Mesothelial cell of epicardium (in vitro differentiated cells): Measurements from ENCODE around the gene XPO5. TPM values are rescaled to one million over a fixed set of nuclear protein-coding genes. Genes with fewer than 3 reads are reported as not detected.

ENCODE experiments used
- DNase-seq, 2 experiments: peaks; one replicate each; pipeline ENCODE4 v3.0.0; 2021; ENCODE audit warnings: low spot score in 2 of 2; ENCODE audit not compliant: unreplicated experiment in 2 of 2
- H3K27ac Mint-ChIP-seq: 2 replicates; pipeline ENCODE4 v1.8.0; 2021; ENCODE audit warnings: mixed read lengths
- H3K27me3 Mint-ChIP-seq: 2 replicates; pipeline ENCODE4 v1.8.0; 2021; ENCODE audit warnings: low read depth, mixed read lengths
- H3K36me3 Mint-ChIP-seq: 2 replicates; pipeline ENCODE4 v1.8.0; 2021; ENCODE audit warnings: mixed read lengths
- H3K4me1 Mint-ChIP-seq: 2 replicates; pipeline ENCODE4 v1.8.0; 2021; ENCODE audit warnings: mixed read lengths
- H3K4me3 Mint-ChIP-seq: 2 replicates; pipeline ENCODE4 v1.8.0; 2021; ENCODE audit warnings: mild to moderate bottlenecking, moderate library complexity, mixed read lengths
- H3K9me3 Mint-ChIP-seq: 2 replicates; pipeline ENCODE4 v1.8.0; 2021; ENCODE audit warnings: mixed read lengths
- CTCF ChIP-seq: fragments of 200-600 bp; sonication (generic); IDR thresholded peaks from one replicate; pipeline ENCODE4 v1.5.0; 2021; ENCODE audit warnings: antibody characterized with exemption; ENCODE audit not compliant: unreplicated experiment
- total RNA-seq: library from RNA; stranded (reverse); gene quantifications from 3 replicates; pipeline ENCODE4 v1.2.1, GENCODE V29; 2021

XPO5 gene
- total RNA-seq, 1 donor from 2014 or later = 58.1 TPM

- TF ChIP-seq CTCF = no peak
- Mint-ChIP-seq H3K36me3 (peaks cover 18% of the 10 kb centered on the region), H3K27me3 (no peaks in the 10 kb centered on the region), H3K9me3 (no peaks in the 10 kb centered on the region), H3K27ac (no peak overlapping the region), H3K4me1 (no peaks in the 10 kb centered on the region), H3K4me3 (no peak overlapping the region)
- DNase-seq = no peak
Measured at GRCh38 chr6:43532201-43532600, 43.6 kb downstream of the XPO5 start.

GRCh38 chr6:43524483-43524961 is 51.3 kb downstream of the XPO5 start:
- no peak overlapping the region for H3K4me3 Mint-ChIP-seq
- no peaks in the 10 kb centered on the region for H3K27me3 Mint-ChIP-seq
- no peak for TF ChIP-seq CTCF
- H3K27ac Mint-ChIP-seq = no peak overlapping the region
- H3K36me3 Mint-ChIP-seq = peaks cover 46% of the 10 kb centered on the region
- H3K9me3 Mint-ChIP-seq = no peaks in the 10 kb centered on the region
- DNase-seq = no peak
- no peaks in the 10 kb centered on the region for H3K4me1 Mint-ChIP-seq

- peaks cover 46% of the 10 kb centered on the region for H3K36me3 Mint-ChIP-seq
- no peak overlapping the region for H3K27ac Mint-ChIP-seq
- no peak for TF ChIP-seq CTCF
- H3K27me3 Mint-ChIP-seq = no peaks in the 10 kb centered on the region
- no peak for DNase-seq
- H3K4me3 Mint-ChIP-seq = no peak overlapping the region
- H3K4me1 Mint-ChIP-seq = no peaks in the 10 kb centered on the region
- no peaks in the 10 kb centered on the region for H3K9me3 Mint-ChIP-seq
Measured at GRCh38 chr6:43523284-43523683, 52.6 kb downstream of the XPO5 start.

GRCh38 chr6:43522547-43523261 is 53.1 kb downstream of the XPO5 start:
- TF ChIP-seq CTCF = no peak
- Mint-ChIP-seq H3K4me1 (no peaks in the 10 kb centered on the region), H3K27ac (no peak overlapping the region), H3K4me3 (no peak overlapping the region), H3K9me3 (no peaks in the 10 kb centered on the region), H3K36me3 (peaks cover 44% of the 10 kb centered on the region), H3K27me3 (no peaks in the 10 kb centered on the region)
- no peak for DNase-seq

GRCh38 chr6:43521836-43522235 is 54.0 kb downstream of the XPO5 start:
- H3K4me3 Mint-ChIP-seq = no peak overlapping the region
- H3K36me3 Mint-ChIP-seq = peaks cover 37% of the 10 kb centered on the region
- TF ChIP-seq CTCF = no peak
- H3K27ac Mint-ChIP-seq = no peak overlapping the region
- no peaks in the 10 kb centered on the region for H3K4me1 Mint-ChIP-seq
- DNase-seq = no peak
- no peaks in the 10 kb centered on the region for H3K27me3 Mint-ChIP-seq
- no peaks in the 10 kb centered on the region for H3K9me3 Mint-ChIP-seq
